Measurements from ENCODE around the gene HINFP. TPM values are rescaled to one million over a fixed set of nuclear protein-coding genes. Genes with fewer than 3 reads are reported as not detected.
A peak's percentile ranks its signal among the peaks of the same experiment; 100 is the strongest.
"Not testable (repeated sequence)": the region's sequence is repeated elsewhere in the genome, so short reads cannot be mapped to it uniquely, and the experiment has no call there.

The HINFP gene
- polyA plus RNA-seq, 6 donors from 2014 or later, result 7.0 to 19.3 (median 9.9) TPM

- Mint-ChIP-seq H3K27me3 (no peaks in the 10 kb centered on the region), H3K36me3 (peaks cover 10 to 12% of the 10 kb centered on the region in 2 donors), H3K4me1 (peaks cover 5 to 22% (median 16%) of the 10 kb centered on the region in 3 donors), H3K4me3 (peak overlapping the region in 3 of 8 donors; percentile 15 to 63 (median 20)), H3K27ac (peak overlapping the region in 4 of 6 donors; percentile 43 to 94 (median 51)), H3K9me3 (no peaks in the 10 kb centered on the region)
- ATAC-seq (ENCODE audit: low read depth in 2 of 2) (no peak), DNase-seq (no peak)
Observed at GRCh38 chr11:119115484-119116234, 5.7 kb upstream of the HINFP start.

GRCh38 chr11:119116235-119116594, 5.2 kb upstream of the HINFP start:
- ATAC-seq (ENCODE audit: low read depth in 2 of 2), result no peak
- peak overlapping the region in 1 of 6 donors; percentile 51 for H3K27ac Mint-ChIP-seq
- H3K27me3 Mint-ChIP-seq, result no peaks in the 10 kb centered on the region
- no peaks in the 10 kb centered on the region for H3K9me3 Mint-ChIP-seq
- peak overlapping the region in 1 of 8 donors; percentile 15 for H3K4me3 Mint-ChIP-seq
- H3K36me3 Mint-ChIP-seq, result peaks cover 10 to 12% of the 10 kb centered on the region in 2 donors
- DNase-seq, result no peak
- peaks cover 10 to 27% (median 21%) of the 10 kb centered on the region in 3 donors for H3K4me1 Mint-ChIP-seq

GRCh38 chr11:119116601-119117000, 4.8 kb upstream of the HINFP start:
- Mint-ChIP-seq H3K27ac (peak overlapping the region in 1 of 6 donors; percentile 70), H3K36me3 (peaks cover 6 to 9% of the 10 kb centered on the region in 2 donors), H3K9me3 (no peaks in the 10 kb centered on the region), H3K4me1 (peaks cover 14 to 27% (median 22%) of the 10 kb centered on the region in 3 donors), H3K4me3 (no peak overlapping the region), H3K27me3 (no peaks in the 10 kb centered on the region)
- no peak for DNase-seq
- no peak for ATAC-seq (ENCODE audit: low read depth in 2 of 2)

- DNase-seq (no peak), ATAC-seq (ENCODE audit: low read depth in 2 of 2) (no peak)
- peak overlapping the region in 1 of 6 donors; percentile 26 for H3K27ac Mint-ChIP-seq
Observed at GRCh38 chr11:119117004-119117706, 4.2 kb upstream of the HINFP start.

GRCh38 chr11:119118227-119118626, 3.2 kb upstream of the HINFP start:
- ATAC-seq (ENCODE audit: low read depth in 2 of 2), result no peak
- peaks cover 29 to 42% (median 38%) of the 10 kb centered on the region in 3 donors for H3K4me1 Mint-ChIP-seq
- H3K27ac Mint-ChIP-seq, result no peak overlapping the region
- H3K36me3 Mint-ChIP-seq, result peaks cover 0 to 6% of the 10 kb centered on the region in 2 donors
- H3K9me3 Mint-ChIP-seq, result no peaks in the 10 kb centered on the region
- H3K27me3 Mint-ChIP-seq, result no peaks in the 10 kb centered on the region
- no peak for DNase-seq
- H3K4me3 Mint-ChIP-seq, result peak overlapping the region in 1 of 8 donors; percentile 19

More at GRCh38 chr11:119117004-119117706, 4.2 kb upstream of the HINFP start:
- Mint-ChIP-seq H3K4me3 (peak overlapping the region in 2 of 8 donors; percentile 37 to 43), H3K36me3 (peaks cover under 1 to 6% of the 10 kb centered on the region in 2 donors), H3K9me3 (no peaks in the 10 kb centered on the region), H3K4me1 (peaks cover 19 to 31% (median 27%) of the 10 kb centered on the region in 3 donors), H3K27me3 (no peaks in the 10 kb centered on the region)

- Mint-ChIP-seq H3K27ac (no peak overlapping the region), H3K4me1 (peaks cover 30 to 47% (median 45%) of the 10 kb centered on the region in 3 donors), H3K9me3 (no peaks in the 10 kb centered on the region), H3K27me3 (no peaks in the 10 kb centered on the region), H3K36me3 (peaks cover 0 to 6% of the 10 kb centered on the region in 2 donors), H3K4me3 (peak overlapping the region in 1 of 8 donors; percentile 19)
- no peak for ATAC-seq (ENCODE audit: low read depth in 2 of 2)
- DNase-seq, result no peak
Observed at GRCh38 chr11:119118946-119119345, 2.4 kb upstream of the HINFP start.

GRCh38 chr11:119120639-119121007, 757 bp upstream of the HINFP start:
- no peak for ATAC-seq (ENCODE audit: low read depth in 2 of 2)
- no peak for DNase-seq
- H3K9me3 Mint-ChIP-seq, result no peaks in the 10 kb centered on the region
- no peaks in the 10 kb centered on the region for H3K27me3 Mint-ChIP-seq
- peaks cover 30 to 42% (median 40%) of the 10 kb centered on the region in 3 donors for H3K4me1 Mint-ChIP-seq
- H3K36me3 Mint-ChIP-seq, result no peaks in the 10 kb centered on the region
- peak overlapping the region; percentile 91 to 99 (median 96) for H3K27ac Mint-ChIP-seq
- peak overlapping the region; percentile 85 to 98 (median 94) for H3K4me3 Mint-ChIP-seq

- Mint-ChIP-seq H3K27ac (peak overlapping the region; percentile 90 to 99 (median 94)), H3K4me3 (peak overlapping the region; percentile 85 to 98 (median 94)), H3K27me3 (no peaks in the 10 kb centered on the region), H3K36me3 (no peaks in the 10 kb centered on the region), H3K4me1 (peaks cover 32 to 43% (median 39%) of the 10 kb centered on the region in 3 donors), H3K9me3 (no peaks in the 10 kb centered on the region)
- ATAC-seq (ENCODE audit: low read depth in 2 of 2) (peak in 1 of 2 donors; percentile 0), DNase-seq (no peak)
Observed at GRCh38 chr11:119121811-119122124, 388 bp downstream of the HINFP start.

GRCh38 chr11:119125821-119126220, 4.4 kb downstream of the HINFP start:
- peak overlapping the region in 1 of 6 donors; percentile 47 for H3K27ac Mint-ChIP-seq
- H3K4me3 Mint-ChIP-seq, result no peak overlapping the region
- H3K27me3 Mint-ChIP-seq, result no peaks in the 10 kb centered on the region
- DNase-seq (no peak), ATAC-seq (ENCODE audit: low read depth in 2 of 2) (no peak)
- H3K36me3 Mint-ChIP-seq, result peaks cover 0 to 3% of the 10 kb centered on the region in 2 donors
- H3K4me1 Mint-ChIP-seq, result peaks cover 28 to 40% (median 35%) of the 10 kb centered on the region in 3 donors
- H3K9me3 Mint-ChIP-seq, result no peaks in the 10 kb centered on the region

- Mint-ChIP-seq H3K9me3 (no peaks in the 10 kb centered on the region), H3K36me3 (peaks cover 0 to 8% of the 10 kb centered on the region in 2 donors), H3K4me3 (no peak overlapping the region), H3K27me3 (no peaks in the 10 kb centered on the region), H3K4me1 (peaks cover 20 to 34% (median 29%) of the 10 kb centered on the region in 3 donors), H3K27ac (no peak overlapping the region)
- DNase-seq, result no peak
- ATAC-seq (ENCODE audit: low read depth in 2 of 2), result no peak
Observed at GRCh38 chr11:119126675-119127268, 5.4 kb downstream of the HINFP start.

- Mint-ChIP-seq H3K36me3 (peaks cover 11 to 26% of the 10 kb centered on the region in 2 donors), H3K4me1 (peaks cover 5 to 14% (median 11%) of the 10 kb centered on the region in 3 donors), H3K27ac (no peak overlapping the region), H3K27me3 (no peaks in the 10 kb centered on the region), H3K4me3 (no peak overlapping the region), H3K9me3 (no peaks in the 10 kb centered on the region)
- no peak for ATAC-seq (ENCODE audit: low read depth in 2 of 2)
- no peak for DNase-seq
Observed at GRCh38 chr11:119130662-119131061, 9.3 kb downstream of the HINFP start.

- Mint-ChIP-seq H3K4me1 (peaks cover 0 to 5% (median 0%) of the 10 kb centered on the region in 3 donors), H3K27ac (no peak overlapping the region)
Observed at GRCh38 chr11:119134389-119134978, 13.1 kb downstream of the HINFP start.

GRCh38 chr11:119139276-119139675, 17.9 kb downstream of the HINFP start:
- H3K4me3 Mint-ChIP-seq; H3K9me3 Mint-ChIP-seq; H3K27ac Mint-ChIP-seq; DNase-seq; ATAC-seq (ENCODE audit: low read depth in 2 of 2); H3K36me3 Mint-ChIP-seq; H3K4me1 Mint-ChIP-seq: not testable (repeated sequence)
- peaks cover 9 to 40% (median 21%) of the 10 kb centered on the region in 3 donors for H3K27me3 Mint-ChIP-seq

More at GRCh38 chr11:119134389-119134978, 13.1 kb downstream of the HINFP start:
- ATAC-seq (ENCODE audit: low read depth in 2 of 2) (no peak), DNase-seq (no peak)
- Mint-ChIP-seq H3K9me3 (peaks cover 0 to 1% (median 0%) of the 10 kb centered on the region in 7 donors), H3K4me3 (no peak overlapping the region), H3K36me3 (peaks cover 11 to 26% of the 10 kb centered on the region in 2 donors), H3K27me3 (peaks cover 0 to 16% (median 5%) of the 10 kb centered on the region in 3 donors)
